Gastroesophageal sphincter (tissue), 4 donors: ENCODE data around the gene C10orf105. TPM values are rescaled to one million over a fixed set of nuclear protein-coding genes. Genes with fewer than 3 reads are reported as not detected.

Source experiments
- ATAC-seq: fragments of 150-250 bp; one replicate; pipeline ENCODE4 v1.9.1; 2016; ENCODE audit warnings: mild to moderate bottlenecking, moderate library complexity
- H3K27ac ChIP-seq, 4 donors: fragments of 200-600 bp; sonication (generic) in 3 of 4; 1 replicate in 3 of 4; 2 replicates in 1 of 4; pipeline ENCODE4 v1.5.1; 2016 to 2019
- H3K27me3 ChIP-seq: fragments of 200-600 bp; sonication (generic); one replicate; pipeline ENCODE4 v1.5.1; 2019
- H3K36me3 ChIP-seq, 2 donors: fragments of 200-600 bp; sonication (generic); one replicate each; pipeline ENCODE4 v1.5.1; 2019; ENCODE audit warnings: control low read depth in 1 of 2
- H3K4me1 ChIP-seq, 3 donors: fragments of 200-600 bp; sonication (generic); 1 replicate in 2 of 3; 2 replicates in 1 of 3; pipeline ENCODE4 v1.5.1; 2016 to 2019; ENCODE audit warnings: control low read depth in 2 of 3
- H3K4me3 ChIP-seq, 2 donors: fragments of 200-600 bp; sonication (generic); one replicate each; pipeline ENCODE4 v1.5.1; 2019; ENCODE audit warnings: mild to moderate bottlenecking in 1 of 2, moderate library complexity in 1 of 2
- H3K9me3 ChIP-seq, 3 donors: fragments of 200-600 bp; sonication (generic); one replicate each; pipeline ENCODE4 v1.5.1; 2017 to 2019; ENCODE audit warnings: control low read depth in 2 of 3
- EP300 ChIP-seq: sonication (generic); formaldehyde crosslinking; IDR thresholded peaks from one replicate; pipeline ENCODE4 v1.6.1; 2017; ENCODE audit warnings: antibody characterized with exemption, mild to moderate bottlenecking
- POLR2A ChIP-seq, 2 donors: fragments of 450-650 bp; IDR thresholded peaks; one replicate each; pipeline ENCODE4 v1.6.1; 2017; ENCODE audit warnings: antibody characterized with exemption in 2 of 2, mild to moderate bottlenecking in 2 of 2, moderate library complexity in 1 of 2
- POLR2AphosphoS5 ChIP-seq: sonication (generic); formaldehyde crosslinking; IDR thresholded peaks from one replicate; pipeline ENCODE4 v1.6.1; 2017; ENCODE audit warnings: antibody characterized with exemption
- WGBS, 2 donors: methylation state at CpG; one replicate each; pipeline ENCODE4 v1.1.5; 2018; ENCODE audit warnings: low coverage in 1 of 2; 5-methylcytosine and 5-hydroxymethylcytosine counted together
- total RNA-seq, 4 donors: library from RNA; depleted of rRNA; stranded (reverse); fragments of >200 nt; gene quantifications; one replicate each; pipeline ENCODE4 v1.1.0, GENCODE V29; 2016
- TF ChIP-seq, protein P1 (sequence below), 4 experiments: fragments of 200-600 bp in 2 of 4; fragments of 450-650 bp in 2 of 4; sonication (generic) in 1 of 4; IDR thresholded peaks; one replicate each; pipeline ENCODE4 v1.5.1; 2017 to 2019; ENCODE audit warnings: antibody characterized with exemption in 4 of 4, mild to moderate bottlenecking in 2 of 4, moderate library complexity in 2 of 4

The C10orf105 gene
- total RNA-seq, 4 donors from 2014 or later, result 0.13 TPM; not detected in 3

DNA sequence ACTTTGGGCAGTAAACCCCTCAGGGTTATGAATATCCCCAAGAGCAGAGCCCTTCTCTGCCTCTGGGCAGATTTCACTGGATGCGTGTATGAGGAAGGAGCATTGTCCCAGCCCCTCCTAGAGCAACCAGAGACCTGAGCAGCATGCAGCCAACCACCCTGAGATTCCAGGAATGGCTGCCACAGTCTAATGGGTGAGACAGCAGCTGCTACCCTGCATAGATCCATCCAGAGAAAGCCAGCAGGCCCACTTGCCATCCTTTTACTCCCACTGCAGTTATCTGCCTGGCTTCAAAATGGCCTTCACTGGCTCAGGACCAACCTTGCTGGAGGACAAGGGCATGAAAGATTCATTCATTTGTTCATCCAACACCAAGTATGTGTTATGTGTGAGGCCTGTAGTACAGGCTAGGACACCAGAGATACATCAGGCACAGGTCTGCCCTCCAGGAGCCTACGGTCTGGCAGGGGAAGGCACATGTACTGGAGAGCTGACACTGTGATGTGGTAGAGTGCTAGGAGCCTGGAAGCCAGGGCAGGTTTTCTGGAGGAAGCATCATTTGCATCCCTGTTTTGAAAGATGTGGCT is 26.2 kb upstream of the C10orf105 start:
- H3K4me3 ChIP-seq, result no peak overlapping the region
- H3K27me3 ChIP-seq, result no peaks in the 10 kb centered on the region
- peaks cover 0 to 25% of the 10 kb centered on the region in 2 donors for H3K36me3 ChIP-seq
- TF ChIP-seq, protein P1, sequence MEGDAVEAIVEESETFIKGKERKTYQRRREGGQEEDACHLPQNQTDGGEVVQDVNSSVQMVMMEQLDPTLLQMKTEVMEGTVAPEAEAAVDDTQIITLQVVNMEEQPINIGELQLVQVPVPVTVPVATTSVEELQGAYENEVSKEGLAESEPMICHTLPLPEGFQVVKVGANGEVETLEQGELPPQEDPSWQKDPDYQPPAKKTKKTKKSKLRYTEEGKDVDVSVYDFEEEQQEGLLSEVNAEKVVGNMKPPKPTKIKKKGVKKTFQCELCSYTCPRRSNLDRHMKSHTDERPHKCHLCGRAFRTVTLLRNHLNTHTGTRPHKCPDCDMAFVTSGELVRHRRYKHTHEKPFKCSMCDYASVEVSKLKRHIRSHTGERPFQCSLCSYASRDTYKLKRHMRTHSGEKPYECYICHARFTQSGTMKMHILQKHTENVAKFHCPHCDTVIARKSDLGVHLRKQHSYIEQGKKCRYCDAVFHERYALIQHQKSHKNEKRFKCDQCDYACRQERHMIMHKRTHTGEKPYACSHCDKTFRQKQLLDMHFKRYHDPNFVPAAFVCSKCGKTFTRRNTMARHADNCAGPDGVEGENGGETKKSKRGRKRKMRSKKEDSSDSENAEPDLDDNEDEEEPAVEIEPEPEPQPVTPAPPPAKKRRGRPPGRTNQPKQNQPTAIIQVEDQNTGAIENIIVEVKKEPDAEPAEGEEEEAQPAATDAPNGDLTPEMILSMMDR (IDR thresholded peaks at IDR 0.05), result no peak
- TF ChIP-seq POLR2AphosphoS5, result no peak
- TF ChIP-seq EP300, result no peak
- peaks cover 0 to 51% (median 33%) of the 10 kb centered on the region in 3 donors for H3K4me1 ChIP-seq
- ATAC-seq, result no peak
- no CpG with 5 or more reads among the region's 2 CpGs for WGBS, 2 donors
- H3K9me3 ChIP-seq, result peaks cover 0 to 8% (median 0%) of the 10 kb centered on the region in 3 donors
- peak overlapping the region in 2 of 4 donors; percentile 27 to 78 for H3K27ac ChIP-seq

DNA sequence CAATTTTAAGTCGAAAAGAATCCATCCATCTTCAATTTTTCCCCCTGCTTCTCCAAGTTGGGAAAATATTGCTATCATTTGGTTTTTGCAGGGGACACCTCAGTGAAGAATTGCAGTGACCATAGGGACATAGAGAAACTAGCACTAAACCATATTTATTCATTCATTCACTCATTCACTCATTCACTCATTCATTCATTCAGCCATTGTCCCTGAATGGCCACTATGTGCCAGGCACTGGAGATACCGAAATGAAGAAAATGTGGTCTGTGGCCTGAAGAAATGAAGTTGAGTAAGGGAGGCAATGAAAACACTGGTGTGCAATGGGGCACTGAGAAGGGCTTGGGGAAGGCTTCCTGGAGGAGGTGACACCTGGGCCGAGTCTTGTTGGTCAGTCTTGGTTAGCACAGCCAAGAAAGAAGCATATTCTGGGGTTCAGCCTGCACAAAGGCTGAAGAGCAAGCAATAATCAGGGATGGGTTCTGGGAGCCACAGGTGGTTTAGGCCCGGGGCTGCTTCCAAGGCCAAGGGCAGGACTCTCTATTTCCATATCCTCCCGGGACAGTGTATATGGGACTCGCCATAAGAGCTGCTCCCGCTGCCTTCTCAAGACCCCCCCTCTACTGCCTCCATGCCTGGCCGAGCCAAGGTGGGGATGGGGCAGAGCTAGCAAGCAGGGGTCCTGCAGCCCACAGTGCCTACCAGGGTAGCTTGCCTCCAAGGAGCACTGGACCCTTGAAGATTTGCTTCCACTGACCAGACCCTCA is 25.5 kb upstream of the C10orf105 start:
- H3K9me3 ChIP-seq, result peaks cover 0 to 8% (median 0%) of the 10 kb centered on the region in 3 donors
- 67 to 82% methylated on average over 1 to 2 of the region's 8 CpGs for WGBS, 2 donors
- peaks cover 0 to 19% of the 10 kb centered on the region in 2 donors for H3K36me3 ChIP-seq
- no peak for ATAC-seq
- TF ChIP-seq POLR2AphosphoS5 (no peak), EP300 (no peak), POLR2A (IDR thresholded peaks at IDR 0.05) (no peak)
- no peaks in the 10 kb centered on the region for H3K27me3 ChIP-seq
- H3K4me1 ChIP-seq, result peaks cover 0 to 51% (median 28%) of the 10 kb centered on the region in 3 donors
- H3K27ac ChIP-seq, result peak overlapping the region in 1 of 4 donors; percentile 78
- H3K4me3 ChIP-seq, result no peak overlapping the region

DNA sequence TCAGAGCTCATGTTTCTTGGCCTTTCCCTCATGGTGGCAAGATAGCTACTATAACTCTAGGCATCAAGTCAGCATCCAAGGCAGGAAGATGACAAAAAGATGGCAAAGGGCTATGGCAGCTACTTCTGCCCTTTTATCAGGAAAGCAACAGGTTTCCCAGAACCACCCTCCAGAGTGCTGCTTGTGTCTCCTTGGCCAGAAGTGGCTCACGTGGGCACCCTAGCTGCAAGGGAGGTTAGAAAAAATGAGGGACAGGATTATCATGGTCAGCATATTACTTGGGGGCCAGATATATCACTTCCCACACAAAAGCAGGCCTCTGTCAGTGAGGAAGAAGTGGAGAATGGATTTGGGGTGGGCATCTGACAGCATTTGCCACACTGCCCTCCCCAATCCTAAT is 24.3 kb upstream of the C10orf105 start:
- TF ChIP-seq EP300, result no peak
- TF ChIP-seq, protein P1 (IDR thresholded peaks at IDR 0.05), result no peak
- TF ChIP-seq POLR2AphosphoS5, result no peak
- TF ChIP-seq POLR2A (IDR thresholded peaks at IDR 0.05), result no peak
- Histone ChIP-seq H3K4me3 (no peak overlapping the region), H3K9me3 (peaks cover 0 to 8% (median 0%) of the 10 kb centered on the region in 3 donors), H3K4me1 (peaks cover 0 to 45% (median 16%) of the 10 kb centered on the region in 3 donors), H3K27ac (no peak overlapping the region), H3K36me3 (peaks cover 0 to 14% of the 10 kb centered on the region in 2 donors), H3K27me3 (no peaks in the 10 kb centered on the region)
- WGBS, 2 donors, result 83% methylated on average over 1 of the region's 1 CpG; no CpG with 5 or more reads in 1 of the 2 donors
- ATAC-seq, result no peak

DNA sequence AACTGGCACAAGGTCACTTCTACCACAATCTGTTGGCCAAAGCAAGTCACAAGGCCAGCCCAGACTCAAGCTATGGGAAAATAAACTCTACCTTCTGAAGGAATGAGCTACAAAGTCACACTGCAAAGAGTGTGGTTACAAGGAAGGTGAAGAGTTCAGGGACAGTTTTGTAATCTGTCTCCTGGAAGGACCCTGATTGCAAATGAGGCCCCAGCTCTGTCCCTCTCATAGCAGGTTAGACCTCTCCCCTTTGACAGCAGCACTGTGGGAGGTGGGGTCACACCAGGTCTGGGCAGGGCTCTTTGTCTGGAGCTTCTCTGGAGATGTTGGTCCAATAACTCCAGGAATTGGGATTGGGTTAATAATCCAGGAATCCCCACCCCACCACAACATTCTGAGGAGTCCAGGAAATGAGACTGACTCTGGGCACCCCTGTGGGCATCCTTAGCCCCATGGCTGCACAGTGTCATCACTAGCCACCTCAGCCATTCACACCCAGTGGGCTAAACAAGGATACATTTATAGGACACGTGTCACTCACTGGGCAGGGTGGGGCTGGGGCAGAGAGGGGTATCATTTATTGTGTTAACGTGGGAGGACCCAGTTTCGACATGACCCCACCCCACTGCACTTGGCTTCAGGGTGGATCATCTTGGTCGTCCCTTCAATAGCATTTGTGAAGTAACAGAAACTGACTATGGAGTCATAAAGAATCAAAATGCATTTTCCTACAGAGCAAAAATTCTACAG is 23.7 kb upstream of the C10orf105 start:
- Histone ChIP-seq H3K27me3 (no peaks in the 10 kb centered on the region), H3K27ac (no peak overlapping the region), H3K9me3 (peaks cover 0 to 8% (median 0%) of the 10 kb centered on the region in 3 donors), H3K4me3 (no peak overlapping the region), H3K4me1 (peaks cover 0 to 39% (median 10%) of the 10 kb centered on the region in 3 donors), H3K36me3 (peaks cover 0 to 14% of the 10 kb centered on the region in 2 donors)
- 85 to 96% methylated on average over 3 of the region's 4 CpGs for WGBS, 2 donors
- TF ChIP-seq POLR2AphosphoS5, result no peak
- TF ChIP-seq EP300, result no peak
- TF ChIP-seq, protein P1 (IDR thresholded peaks at IDR 0.05), result no peak
- TF ChIP-seq POLR2A (IDR thresholded peaks at IDR 0.05), result no peak
- no peak for ATAC-seq
